CD8-positive, alpha-beta memory T cell (primary cell): ENCODE data around the gene POMP. TPM values are rescaled to one million over a fixed set of nuclear protein-coding genes. Genes with fewer than 3 reads are reported as not detected.
A peak's percentile ranks its signal among the peaks of the same experiment; 100 is the strongest.

Source experiments
- CTCF ChIA-PET: fragments of 350-600 bp; sonication (Branson Sonifier 250); formaldehyde crosslinking; loops from one replicate; lab custom pipeline; 2021; ENCODE audit warnings: antibody characterized with exemption; lab: Charles Lee
- POLR2A ChIA-PET: fragments of 350-600 bp; sonication (Branson Sonifier 250); formaldehyde crosslinking; loops from one replicate; lab custom pipeline; 2021; ENCODE audit warnings: antibody characterized with exemption; lab: Charles Lee
- DNase-seq, 5 donors: peaks; one replicate each; pipeline versions ENCODE4 v3.0.0 to v3.0.0-alpha.2; 2020 to 2022; ENCODE audit warnings: mixed read lengths in 1 of 5
- H3K27ac ChIP-seq: one replicate; pipeline ENCODE4 v1.7.0; 2013; ENCODE audit warnings: low read depth, mild to moderate bottlenecking, low read length, moderate library complexity
- H3K27me3 ChIP-seq: 2 replicates; pipeline ENCODE4 v1.7.0; 2013; ENCODE audit warnings: low read length, mild to moderate bottlenecking; ENCODE audit not compliant: insufficient read depth, poor library complexity, severe bottlenecking
- H3K36me3 ChIP-seq: 2 replicates; pipeline ENCODE4 v1.7.0; 2013; ENCODE audit warnings: mild to moderate bottlenecking, low read length, moderate library complexity; ENCODE audit not compliant: insufficient read depth
- H3K4me1 ChIP-seq: 2 replicates; pipeline ENCODE4 v1.7.0; 2013; ENCODE audit warnings: mild to moderate bottlenecking, low read length, moderate library complexity; ENCODE audit not compliant: insufficient read depth
- H3K4me3 ChIP-seq: 2 replicates; pipeline ENCODE4 v1.7.0; 2013; ENCODE audit warnings: mild to moderate bottlenecking, low read length
- H3K9me3 ChIP-seq: 2 replicates; pipeline ENCODE4 v1.7.0; 2013; ENCODE audit warnings: mild to moderate bottlenecking, low read length
- H3K27ac Mint-ChIP-seq, 8 donors: one replicate each; pipeline ENCODE4 v1.8.0; 2020 to 2021; ENCODE audit warnings: mixed read lengths in 8 of 8, mild to moderate bottlenecking in 6 of 8, inconsistent platforms in 3 of 8, moderate library complexity in 3 of 8
- H3K27me3 Mint-ChIP-seq, 2 donors: one replicate each; pipeline ENCODE4 v1.8.0; 2020 to 2021; ENCODE audit warnings: mixed read lengths in 2 of 2, mild to moderate bottlenecking in 1 of 2, moderate library complexity in 1 of 2
- H3K36me3 Mint-ChIP-seq, 3 donors: one replicate each; pipeline ENCODE4 v1.8.0; 2020 to 2021; ENCODE audit warnings: mixed read lengths in 3 of 3, inconsistent platforms in 1 of 3, mild to moderate bottlenecking in 1 of 3
- H3K4me1 Mint-ChIP-seq, 3 donors: one replicate each; pipeline ENCODE4 v1.8.0; 2020 to 2021; ENCODE audit warnings: mixed read lengths in 3 of 3, inconsistent platforms in 1 of 3, mild to moderate bottlenecking in 1 of 3
- H3K4me3 Mint-ChIP-seq, 7 donors: one replicate each; pipeline ENCODE4 v1.8.0; 2020 to 2021; ENCODE audit warnings: mixed read lengths in 7 of 7, mild to moderate bottlenecking in 6 of 7, moderate library complexity in 4 of 7, inconsistent platforms in 2 of 7
- H3K9me3 Mint-ChIP-seq, 5 donors: one replicate each; pipeline ENCODE4 v1.8.0; 2020 to 2022; ENCODE audit warnings: mixed read lengths in 5 of 5, mild to moderate bottlenecking in 3 of 5, moderate library complexity in 2 of 5, inconsistent platforms in 1 of 5
- polyA plus RNA-seq: library from polyadenylated mRNA; unstranded; fragments of 300-500 nt; fragmentation: Illumina TruSeq; gene quantifications from one replicate; pipeline ENCODE4 v1.2.3, GENCODE V29; 2021
- total RNA-seq, 2 experiments: library from RNA; stranded (reverse); gene quantifications; one replicate each; pipeline ENCODE4 v1.2.3, GENCODE V29; 2021

The POMP gene
- total and polyA plus RNA-seq, 3 experiments from 2014 or later, result 98.4 to 131 (median 127) TPM

GRCh38 chr13:28657784-28658538 is 969 bp upstream of the POMP start:
- Histone ChIP-seq H3K27me3 (no peaks in the 10 kb centered on the region), H3K9me3 (no peaks in the 10 kb centered on the region), H3K27ac (peak overlapping the region; percentile 95), H3K36me3 (peaks cover 7% of the 10 kb centered on the region), H3K4me3 (peak overlapping the region; percentile 71), H3K4me1 (peaks cover 25% of the 10 kb centered on the region)
- DNase-seq, result no peak
- Mint-ChIP-seq H3K9me3 (no peaks in the 10 kb centered on the region), H3K27me3 (peaks cover 0 to 6% of the 10 kb centered on the region in 2 donors), H3K27ac (peak overlapping the region; percentile 95 to 100 (median 99)), H3K36me3 (peaks cover 0 to 48% (median 13%) of the 10 kb centered on the region in 3 donors), H3K4me1 (peaks cover 53 to 75% (median 68%) of the 10 kb centered on the region in 3 donors), H3K4me3 (peak overlapping the region; percentile 97 to 99 (median 98))
- POLR2A ChIA-PET, result interaction anchor here (1.1 to 2.3 kb wide), 3 partner anchors 60 to 1037 kb away, joined by 3 to 11 read pairs (median 7); partner anchors contain the start of genes LNX2 and SLC46A3
- CTCF ChIA-PET, result no interaction called here

GRCh38 chr13:28658539-28658795 is 463 bp upstream of the POMP start:
- CTCF ChIA-PET, result interaction anchor here (1.3 kb wide), 1 partner anchor 59 kb away, joined by 3 read pairs; no protein-coding TSS in a partner anchor
- POLR2A ChIA-PET, result interaction anchor here (1.1 to 2.3 kb wide), 3 partner anchors 60 to 1038 kb away, joined by 3 to 11 read pairs (median 7); partner anchors contain the start of genes LNX2 and SLC46A3
- Mint-ChIP-seq H3K4me1 (peaks cover 53 to 76% (median 68%) of the 10 kb centered on the region in 3 donors), H3K27ac (peak overlapping the region; percentile 95 to 100 (median 99)), H3K4me3 (peak overlapping the region; percentile 97 to 99 (median 98)), H3K9me3 (no peaks in the 10 kb centered on the region), H3K27me3 (peaks cover 0 to 6% of the 10 kb centered on the region in 2 donors), H3K36me3 (peaks cover 0 to 51% (median 13%) of the 10 kb centered on the region in 3 donors)
- Histone ChIP-seq H3K27me3 (no peaks in the 10 kb centered on the region), H3K27ac (peak overlapping the region; percentile 95), H3K36me3 (peaks cover 9% of the 10 kb centered on the region), H3K9me3 (no peaks in the 10 kb centered on the region), H3K4me1 (peaks cover 25% of the 10 kb centered on the region), H3K4me3 (peak overlapping the region; percentile 71)
- no peak for DNase-seq

- H3K4me3 Mint-ChIP-seq, result peak overlapping the region; percentile 97 to 99 (median 98)
- peaks cover 55 to 81% (median 69%) of the 10 kb centered on the region in 3 donors for H3K4me1 Mint-ChIP-seq
- Histone ChIP-seq H3K36me3 (peaks cover 15% of the 10 kb centered on the region), H3K27ac (peak overlapping the region; percentile 95), H3K27me3 (no peaks in the 10 kb centered on the region), H3K4me1 (peaks cover 25% of the 10 kb centered on the region), H3K4me3 (peak overlapping the region; percentile 71), H3K9me3 (no peaks in the 10 kb centered on the region)
- peaks cover 0 to 60% (median 15%) of the 10 kb centered on the region in 3 donors for H3K36me3 Mint-ChIP-seq
- peak overlapping the region; percentile 95 to 100 (median 99) for H3K27ac Mint-ChIP-seq
- ChIA-PET CTCF (interaction anchor here (1.3 kb wide), 1 partner anchor 58 kb away, joined by 3 read pairs; no protein-coding TSS in a partner anchor), POLR2A (interaction anchor here (0.8 to 2.3 kb wide), 4 partner anchors 14 to 1039 kb away, joined by 3 to 11 read pairs (median 5); partner anchors contain the start of genes LNX2 and SLC46A3)
- peak in 1 of 5 donors; percentile 56 for DNase-seq
- no peaks in the 10 kb centered on the region for H3K9me3 Mint-ChIP-seq
- H3K27me3 Mint-ChIP-seq, result peaks cover 0 to 6% of the 10 kb centered on the region in 2 donors
Measured at GRCh38 chr13:28659621-28659970, 666 bp downstream of the POMP start.

GRCh38 chr13:28666897-28667488 is 8.1 kb downstream of the POMP start:
- Histone ChIP-seq H3K36me3 (peaks cover 73% of the 10 kb centered on the region), H3K9me3 (no peaks in the 10 kb centered on the region), H3K4me3 (no peak overlapping the region), H3K27me3 (no peaks in the 10 kb centered on the region), H3K27ac (no peak overlapping the region), H3K4me1 (no peaks in the 10 kb centered on the region)
- Mint-ChIP-seq H3K9me3 (no peaks in the 10 kb centered on the region), H3K4me1 (peaks cover 30 to 60% (median 57%) of the 10 kb centered on the region in 3 donors), H3K27ac (peak overlapping the region in 4 of 8 donors; percentile 13 to 63 (median 42)), H3K4me3 (no peak overlapping the region), H3K27me3 (no peaks in the 10 kb centered on the region), H3K36me3 (peaks cover 7 to 93% (median 35%) of the 10 kb centered on the region in 3 donors)
- ChIA-PET CTCF (no interaction called here), POLR2A (no interaction called here)
- DNase-seq, result no peak

- H3K27ac Mint-ChIP-seq, result peak overlapping the region in 4 of 8 donors; percentile 26 to 82 (median 52)
- Histone ChIP-seq H3K27ac (no peak overlapping the region), H3K4me3 (no peak overlapping the region), H3K27me3 (no peaks in the 10 kb centered on the region), H3K36me3 (peaks cover 70% of the 10 kb centered on the region), H3K4me1 (no peaks in the 10 kb centered on the region), H3K9me3 (no peaks in the 10 kb centered on the region)
- ChIA-PET CTCF (no interaction called here), POLR2A (no interaction called here)
- H3K4me1 Mint-ChIP-seq, result peaks cover 16 to 32% (median 30%) of the 10 kb centered on the region in 3 donors
- DNase-seq, result no peak
- no peak overlapping the region for H3K4me3 Mint-ChIP-seq
- H3K27me3 Mint-ChIP-seq, result no peaks in the 10 kb centered on the region
- peaks cover 7 to 91% (median 26%) of the 10 kb centered on the region in 3 donors for H3K36me3 Mint-ChIP-seq
- no peaks in the 10 kb centered on the region for H3K9me3 Mint-ChIP-seq
Measured at GRCh38 chr13:28671126-28671792, 12.3 kb downstream of the POMP start.

GRCh38 chr13:28678809-28679208 is 19.9 kb downstream of the POMP start:
- no peak for DNase-seq
- Histone ChIP-seq H3K9me3 (no peaks in the 10 kb centered on the region), H3K27me3 (no peaks in the 10 kb centered on the region), H3K4me1 (no peaks in the 10 kb centered on the region), H3K36me3 (peaks cover 16% of the 10 kb centered on the region), H3K27ac (no peak overlapping the region), H3K4me3 (no peak overlapping the region)
- Mint-ChIP-seq H3K27ac (peak overlapping the region in 1 of 8 donors; percentile 26), H3K27me3 (no peaks in the 10 kb centered on the region), H3K9me3 (no peaks in the 10 kb centered on the region), H3K4me1 (peaks cover 0 to 4% (median 2%) of the 10 kb centered on the region in 3 donors), H3K36me3 (peaks cover 0 to 51% (median 13%) of the 10 kb centered on the region in 3 donors), H3K4me3 (no peak overlapping the region)
- ChIA-PET CTCF (no interaction called here), POLR2A (no interaction called here)

- no peaks in the 10 kb centered on the region for H3K9me3 Mint-ChIP-seq
- H3K9me3 ChIP-seq, result no peaks in the 10 kb centered on the region
- no peak overlapping the region for H3K4me3 ChIP-seq
- no peak for DNase-seq
- H3K36me3 Mint-ChIP-seq, result peaks cover 0 to 43% (median 8%) of the 10 kb centered on the region in 3 donors
- ChIA-PET POLR2A (no interaction called here), CTCF (no interaction called here)
- no peaks in the 10 kb centered on the region for H3K27me3 Mint-ChIP-seq
- no peaks in the 10 kb centered on the region for H3K4me1 ChIP-seq
- no peak overlapping the region for H3K27ac ChIP-seq
- H3K27me3 ChIP-seq, result no peaks in the 10 kb centered on the region
- H3K36me3 ChIP-seq, result peaks cover 8% of the 10 kb centered on the region
- H3K27ac Mint-ChIP-seq, result peak overlapping the region in 2 of 8 donors; percentile 30 to 83
- H3K4me3 Mint-ChIP-seq, result no peak overlapping the region
- no peaks in the 10 kb centered on the region for H3K4me1 Mint-ChIP-seq
Measured at GRCh38 chr13:28679628-28680027, 20.7 kb downstream of the POMP start.
